Measurements from ENCODE around the gene SPATA6. TPM values are rescaled to one million over a fixed set of nuclear protein-coding genes. Genes with fewer than 3 reads are reported as not detected.
"Not testable (repeated sequence)": the region's sequence is repeated elsewhere in the genome, so short reads cannot be mapped to it uniquely, and the experiment has no call there.

The SPATA6 gene
- total RNA-seq, 2 experiments from 2014 or later, result 1.3 to 1.6 TPM

- ChIA-PET POLR2A (no interaction called here), CTCF (no interaction called here)
These were observed 2.2 kb downstream of the SPATA6 start for GRCh38 chr1:48469616-48470480.

DNA sequence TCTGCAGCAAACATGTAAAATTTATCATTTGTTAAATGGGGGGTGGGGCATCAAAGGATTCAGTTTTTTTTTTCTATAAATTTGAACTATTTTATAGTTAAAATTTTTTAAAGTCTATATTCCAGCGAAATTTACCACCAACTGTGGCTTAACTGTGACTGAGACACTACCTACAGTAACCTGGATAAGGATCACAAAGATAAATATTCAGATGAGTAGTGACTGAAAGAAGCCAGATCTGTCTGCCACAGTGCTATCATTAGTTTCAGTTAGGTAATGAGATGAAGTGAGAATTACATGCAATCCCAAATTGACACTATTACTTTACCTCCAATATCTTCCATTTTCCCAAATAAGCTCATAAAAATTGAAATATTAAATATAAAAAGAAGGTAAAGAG is 5.4 kb downstream of the SPATA6 start:
- ChIA-PET POLR2A (no interaction called here), CTCF (no interaction called here)

DNA sequence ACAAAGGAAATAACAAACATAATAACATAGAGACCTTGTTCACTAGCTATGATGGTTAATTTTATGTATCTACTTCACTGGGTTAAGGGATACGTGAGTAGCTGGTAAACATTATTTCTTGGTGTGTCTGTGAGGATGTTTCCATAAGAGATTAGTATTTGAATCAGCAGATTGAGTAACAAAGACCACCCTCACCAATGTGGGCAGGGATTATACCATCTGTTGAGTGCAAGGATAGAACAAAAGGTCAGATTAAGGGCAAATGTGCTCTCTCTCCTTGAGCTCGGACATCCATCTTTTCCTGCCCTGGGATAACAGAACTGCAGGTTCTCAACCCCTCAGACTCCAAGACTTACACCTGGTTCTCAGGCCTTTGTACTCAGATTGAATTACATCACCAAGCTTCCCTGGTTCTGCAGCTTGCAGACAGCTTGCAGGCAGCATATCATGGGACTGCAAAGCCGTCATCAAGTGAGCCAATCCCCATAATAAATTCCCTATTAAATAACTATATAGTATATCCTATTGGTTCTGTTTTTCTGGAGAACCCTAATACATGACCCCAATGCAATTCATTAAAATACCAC is 9.2 kb downstream of the SPATA6 start:
- CTCF ChIA-PET, result no interaction called here
- POLR2A ChIA-PET, result no interaction called here

GRCh38 chr1:48450505-48450904 is 21.5 kb downstream of the SPATA6 start:
- ChIA-PET POLR2A (no interaction called here), CTCF (no interaction called here)

- ChIA-PET POLR2A (no interaction called here), CTCF (no interaction called here)
These were observed 23.1 kb downstream of the SPATA6 start for GRCh38 chr1:48448932-48449331.

GRCh38 chr1:48444186-48444585 is 27.8 kb downstream of the SPATA6 start:
- CTCF ChIA-PET, result not testable (repeated sequence)
- POLR2A ChIA-PET, result interaction anchor here (0.6 kb wide), 1 partner anchor 92 kb away, joined by 4 read pairs; no protein-coding TSS in a partner anchor

DNA sequence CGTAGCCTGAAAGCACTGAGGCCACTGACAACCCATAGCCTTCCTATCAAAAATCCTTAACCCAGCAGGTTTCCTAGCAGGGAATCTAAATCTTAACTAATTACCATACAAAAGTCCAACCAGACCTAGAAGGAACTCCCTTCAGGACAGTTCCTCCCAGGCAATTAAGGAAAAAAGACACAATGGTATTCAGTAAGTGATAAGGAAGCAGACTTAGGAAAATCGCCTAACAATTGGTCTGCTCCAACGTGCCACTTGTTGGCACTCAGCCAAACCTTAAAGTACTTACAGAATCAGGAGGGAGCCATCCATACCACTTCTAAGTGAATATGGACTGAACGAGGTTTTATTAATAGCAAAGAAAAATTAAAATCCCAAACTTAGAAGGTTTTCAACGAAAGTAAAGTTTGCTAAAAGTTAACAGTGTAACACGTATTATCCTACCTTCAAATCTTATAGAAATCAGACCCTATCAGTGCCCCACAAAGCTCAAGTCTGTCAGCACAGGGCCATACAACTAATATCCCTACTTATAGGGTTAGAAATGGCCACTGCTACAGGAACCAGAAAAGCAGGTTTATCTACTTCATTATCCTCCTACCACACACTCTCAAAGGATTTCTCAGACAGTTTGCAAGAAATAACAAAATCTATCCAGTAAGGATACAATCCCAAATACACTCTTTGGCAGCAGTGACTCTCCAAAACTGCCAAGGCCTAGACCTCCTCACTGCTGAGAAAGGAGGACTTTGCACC is 29.0 kb downstream of the SPATA6 start:
- POLR2A ChIA-PET, result no interaction called here
- CTCF ChIA-PET, result no interaction called here

DNA sequence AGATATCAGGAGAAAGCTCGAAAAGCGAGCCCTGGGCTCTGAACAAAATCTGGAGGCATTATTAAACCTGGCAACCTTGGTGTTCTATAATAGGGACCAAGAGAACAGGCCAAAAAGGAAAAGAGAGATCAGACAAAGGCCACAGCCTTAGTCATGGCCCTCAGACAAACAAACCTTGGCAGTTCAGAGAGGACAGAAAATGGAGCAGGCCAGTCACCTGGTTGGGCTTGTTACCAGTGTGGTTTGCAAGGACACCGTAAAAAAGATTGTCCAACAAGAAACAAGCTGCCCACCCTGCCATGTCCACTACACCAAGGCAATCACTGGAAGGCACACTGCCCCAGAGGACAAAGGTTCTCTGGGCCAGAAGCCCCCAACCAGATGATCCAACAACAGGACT is 31.2 kb downstream of the SPATA6 start:
- POLR2A ChIA-PET, CTCF ChIA-PET: not testable (repeated sequence)

- POLR2A ChIA-PET, result no interaction called here
- CTCF ChIA-PET, result no interaction called here
These were observed 32.6 kb downstream of the SPATA6 start for GRCh38 chr1:48439380-48439779.

GRCh38 chr1:48437379-48437778 is 34.6 kb downstream of the SPATA6 start:
- CTCF ChIA-PET, POLR2A ChIA-PET: not testable (repeated sequence)

DNA sequence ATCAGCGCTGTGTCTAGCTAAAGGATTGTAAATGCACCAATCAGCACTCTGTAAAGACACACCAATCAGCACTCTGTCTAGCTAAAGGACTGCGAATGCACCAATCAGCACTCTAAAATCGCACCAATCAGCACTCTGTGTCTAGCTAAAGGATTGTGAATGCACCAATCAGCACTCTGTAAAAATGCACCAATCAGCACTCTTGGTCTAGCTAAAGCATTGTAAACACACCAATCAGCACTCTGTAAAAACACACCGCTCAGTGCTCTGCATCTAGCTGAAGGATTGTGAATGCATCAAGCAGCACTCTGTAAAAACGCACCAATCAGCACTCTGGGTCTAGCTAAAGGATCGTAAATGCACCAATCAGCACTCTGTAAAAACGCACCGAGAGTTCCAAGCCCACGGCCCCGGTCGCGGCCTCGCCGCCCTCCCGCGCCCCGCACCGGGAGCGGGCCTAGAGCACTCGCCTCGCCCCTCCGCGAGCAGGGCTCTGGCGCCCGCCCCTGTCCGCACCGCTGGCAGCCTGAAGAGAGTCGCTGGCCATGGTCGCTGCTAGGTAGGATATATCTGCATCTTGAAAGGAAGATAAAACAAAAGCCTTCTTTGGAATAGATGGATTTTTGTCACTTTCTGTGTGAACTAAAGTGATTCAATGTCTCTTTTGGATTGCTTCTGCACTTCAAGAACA is 36.5 kb downstream of the SPATA6 start:
- CTCF ChIA-PET, POLR2A ChIA-PET: not testable (repeated sequence)

GRCh38 chr1:48430832-48431231 is 41.2 kb downstream of the SPATA6 start:
- CTCF ChIA-PET, result no interaction called here
- POLR2A ChIA-PET, result no interaction called here

GRCh38 chr1:48422009-48422408 is 50.0 kb downstream of the SPATA6 start:
- POLR2A ChIA-PET, result no interaction called here
- CTCF ChIA-PET, result no interaction called here

- ChIA-PET POLR2A (no interaction called here), CTCF (no interaction called here)
These were observed 53.3 kb downstream of the SPATA6 start for GRCh38 chr1:48418742-48419141.

- CTCF ChIA-PET, result no interaction called here
- POLR2A ChIA-PET, result no interaction called here
These were observed 57.0 kb downstream of the SPATA6 start for GRCh38 chr1:48415050-48415449.

- ChIA-PET POLR2A (no interaction called here), CTCF (no interaction called here)
These were observed 57.7 kb downstream of the SPATA6 start for GRCh38 chr1:48414264-48414663.

- POLR2A ChIA-PET, result no interaction called here
These were observed 66.1 kb downstream of the SPATA6 start for GRCh38 chr1:48405940-48406339.

DNA sequence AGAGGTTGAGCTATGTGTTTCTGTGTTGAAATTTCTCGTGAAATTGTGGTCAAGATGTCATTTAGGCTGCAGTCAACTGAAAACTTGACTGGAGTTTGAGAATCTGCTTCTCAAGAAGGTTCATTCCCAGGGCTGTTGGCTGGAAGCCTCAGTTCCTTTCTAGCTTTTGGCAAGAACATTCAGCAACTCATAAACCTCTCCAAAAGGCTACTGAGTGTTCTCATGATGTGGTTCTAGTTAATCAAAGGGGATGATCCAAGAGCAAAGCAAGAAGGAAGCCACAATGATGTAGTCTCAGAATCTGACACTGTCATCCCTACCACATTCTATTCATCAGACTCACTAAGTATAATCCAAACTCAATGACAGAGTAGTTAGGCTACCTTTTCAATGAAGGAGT is 66.6 kb downstream of the SPATA6 start:
- CTCF ChIA-PET, result no interaction called here
- POLR2A ChIA-PET, result no interaction called here

More at GRCh38 chr1:48405940-48406339, 66.1 kb downstream of the SPATA6 start:
- CTCF ChIA-PET, result no interaction called here

DNA sequence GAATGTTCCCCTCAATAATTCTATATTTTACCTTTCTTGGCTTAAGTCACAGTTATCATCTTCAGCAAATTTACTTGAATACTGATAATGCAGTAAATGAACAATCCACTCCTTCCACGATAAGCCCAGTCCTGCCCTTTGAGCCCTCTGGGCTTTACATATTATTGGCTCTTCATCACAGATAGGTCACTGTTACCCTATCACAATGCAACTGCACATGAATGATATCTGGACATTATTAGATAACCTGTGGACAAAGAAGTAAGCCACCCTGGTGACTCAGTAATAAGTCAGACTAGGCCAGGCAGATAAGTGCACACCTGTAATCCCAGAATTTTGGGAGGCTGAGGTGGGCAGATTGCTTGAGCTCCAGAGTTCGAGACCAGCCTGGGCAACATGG is 69.4 kb downstream of the SPATA6 start:
- ChIA-PET POLR2A (no interaction called here), CTCF (no interaction called here)

- ChIA-PET CTCF (no interaction called here), POLR2A (no interaction called here)
These were observed 75.8 kb downstream of the SPATA6 start for GRCh38 chr1:48396208-48396607.

DNA sequence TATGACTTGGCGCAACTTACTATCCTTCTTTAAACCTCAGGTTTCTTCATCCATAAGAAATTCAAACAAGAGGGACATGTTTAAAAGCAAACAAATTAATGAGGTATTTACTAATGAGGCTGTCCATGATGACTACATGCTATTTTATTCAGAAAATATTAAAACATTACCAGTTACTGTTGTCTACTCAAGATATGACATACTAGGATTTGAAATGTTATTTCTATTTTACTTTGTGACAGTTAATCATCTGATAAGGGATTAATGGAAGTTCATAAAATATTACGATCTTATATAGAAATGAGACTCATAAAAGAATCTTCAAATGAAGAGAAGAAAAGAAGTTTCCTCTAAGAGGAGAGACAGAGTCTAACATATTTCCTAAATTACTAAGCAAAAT is 80.1 kb downstream of the SPATA6 start:
- CTCF ChIA-PET, result no interaction called here

More for the DNA sequence above, 80.1 kb downstream of the SPATA6 start:
- POLR2A ChIA-PET, result no interaction called here
